ENCODE data around the gene KMO. TPM values are rescaled to one million over a fixed set of nuclear protein-coding genes. Genes with fewer than 3 reads are reported as not detected.
A peak's percentile ranks its signal among the peaks of the same experiment; 100 is the strongest.

Gene KMO
- total and polyA plus RNA-seq, 2 of the 13 experiments (the other 11 are each of a cell fraction or from before 2014, with no cell fraction given): 0.01 TPM; not detected in 1

- no peak for ATAC-seq
These were observed 105.4 kb downstream of the KMO start for GRCh38 chr1:241637604-241638003.

More at GRCh38 chr1:241637604-241638003, 105.4 kb downstream of the KMO start:
- DNase-seq (ENCODE audit: low spot score) (no peak), FAIRE-seq (no peak)
- CTCF ChIA-PET (ENCODE audit: low intra/inter-chr PET ratio, low total read pairs): no interaction called here
- Histone ChIP-seq H3K9me3 (ENCODE audit: low read length) (no peaks in the 10 kb centered on the region), H3K36me3 (replicated peaks in 1 of 2; ENCODE audit: control insufficient read depth in 1 of 2, insufficient read depth in 2 of 2, low read length in 2 of 2) (peaks cover 2 to 18% of the 10 kb centered on the region in 2 experiments; a peak in 4 of 5 replicates), H2AFZ (ENCODE audit: low read length) (no peak overlapping the region), H3K79me2 (ENCODE audit: insufficient read depth, low read length) (peaks cover 24% of the 10 kb centered on the region), H4K20me1 (ENCODE audit: insufficient read depth, low read length) (peaks cover 6% of the 10 kb centered on the region; the same call in 1 of the 2 replicates), H3K9ac (ENCODE audit: insufficient read depth, low read depth, low read length) (peak overlapping the region; percentile 38; the same call in 1 of the 2 replicates), H3K4me3 (replicated peaks in 1 of 3; ENCODE audit: insufficient read depth in 1 of 3, low read depth in 2 of 3, low read length in 3 of 3) (peak overlapping the region in 1 of 3 experiments; percentile 85; a peak in 1 of 6 replicates), H3K4me2 (ENCODE audit: low read depth, low read length) (peak overlapping the region; percentile 77), H3K27ac (ENCODE audit: extremely low read length, insufficient read depth, low read length) (no peak overlapping the region), H3K27me3 (ENCODE audit: control insufficient read depth in 1 of 2, insufficient read depth in 2 of 2, low read length in 2 of 2) (no peaks in the 10 kb centered on the region; a peak in 1 of 5 replicates), H3K4me1 (ENCODE audit: insufficient read depth, low read length) (peaks cover 42% of the 10 kb centered on the region)
- TF ChIP-seq ZNF564 (CRISPR knock-in tag; IDR thresholded peaks at IDR 0.05): no peak
- TF ChIP-seq ZNF280D (CRISPR knock-in tag; IDR thresholded peaks at IDR 0.05): no peak
- TF ChIP-seq GTF2F1 (IDR thresholded peaks at IDR 0.05; ENCODE audit: low read length): no peak
- no TSS peak for BruUV-seq (replicated peaks)
- intact Hi-C loops (cut with micrococcal nuclease; ENCODE audit: unreplicated experiment): no loop called here
- in situ Hi-C loops (cut with HindIII; ENCODE audit: extremely low pct_ligation_motif_present, low pct_unique_long_range_greater_than_20kb): loop anchor here (10.0 kb wide), 1 partner anchor 113 kb away; no protein-coding TSS in a partner anchor
- POLR2A ChIA-PET: no interaction called here
- 83% methylated on average over 4 of the region's 4 CpGs for WGBS (ENCODE audit: low lambda C conversion rate)

Data from HepG2 (cell line).